CD14-positive monocyte (primary cell): ENCODE measurements around the gene DPY19L1. TPM values are rescaled to one million over a fixed set of nuclear protein-coding genes. Genes with fewer than 3 reads are reported as not detected.
"Not testable (repeated sequence)": the region's sequence is repeated elsewhere in the genome, so short reads cannot be mapped to it uniquely, and the experiment has no call there.

Experiments used
- DNase-seq, 3 donors: peaks; one replicate each; pipeline ENCODE4 v3.0.0-alpha.2; 2011 to 2022
- H2AFZ ChIP-seq: 2 replicates; pipeline ENCODE4 v1.6.0; 2012; ENCODE audit warnings: mild to moderate bottlenecking, low read depth, low read length, inconsistent platforms; ENCODE audit not compliant: insufficient read depth, poor library complexity, severe bottlenecking
- H3K27ac ChIP-seq, 2 donors: 1 replicate in 1 of 2; 2 replicates in 1 of 2; pipeline ENCODE4 v1.5.1; 2012 to 2013; ENCODE audit warnings: low read length in 2 of 2, control low read depth in 1 of 2, inconsistent platforms in 1 of 2, low read depth in 1 of 2, mild to moderate bottlenecking in 1 of 2
- H3K27me3 ChIP-seq, 2 donors: one replicate each; pipeline versions ENCODE4 v1.6.0 to v1.6.1; 2011 to 2013; ENCODE audit warnings: low read length in 2 of 2; ENCODE audit not compliant: control insufficient read depth in 2 of 2, insufficient read depth in 2 of 2
- H3K36me3 ChIP-seq, 2 donors: replicated peaks in 1 of 2; 1 replicate in 1 of 2; 2 replicates in 1 of 2; pipeline versions ENCODE4 v1.5.1 to v1.6.1; 2012 to 2013; ENCODE audit warnings: low read length in 2 of 2, control low read depth in 1 of 2, inconsistent platforms in 1 of 2, mild to moderate bottlenecking in 1 of 2; ENCODE audit not compliant: insufficient read depth in 2 of 2, control insufficient read depth in 1 of 2
- H3K4me1 ChIP-seq, 2 donors: 1 replicate in 1 of 2; 2 replicates in 1 of 2; pipeline versions ENCODE4 v1.5.1 to v1.6.1; 2012 to 2013; ENCODE audit warnings: low read length in 2 of 2, control low read depth in 1 of 2, inconsistent platforms in 1 of 2, mild to moderate bottlenecking in 1 of 2, moderate library complexity in 1 of 2; ENCODE audit not compliant: insufficient read depth in 2 of 2, control insufficient read depth in 1 of 2
- H3K4me2 ChIP-seq: replicated peaks from 2 replicates; pipeline ENCODE3; 2012; ENCODE audit warnings: low read length, moderate library complexity, mild to moderate bottlenecking; ENCODE audit not compliant: poor library complexity, severe bottlenecking; ENCODE audit errors: extremely low read depth
- H3K4me3 ChIP-seq, 3 experiments: fragments of 200-600 bp in 1 of 3; sonication (generic) in 1 of 3; replicated peaks in 1 of 3; 1 replicate in 2 of 3; 2 replicates in 1 of 3; pipeline ENCODE4 v1.5.1; 2011 to 2013; ENCODE audit warnings: low read length in 3 of 3, mild to moderate bottlenecking in 3 of 3, control low read depth in 2 of 3, low read depth in 2 of 3, inconsistent platforms in 1 of 3, moderate library complexity in 1 of 3
- H3K79me2 ChIP-seq: 2 replicates; pipeline ENCODE4 v1.6.0; 2012; ENCODE audit warnings: mild to moderate bottlenecking, control low read depth, inconsistent platforms, low read length, moderate library complexity; ENCODE audit not compliant: insufficient read depth
- H3K9ac ChIP-seq: 2 replicates; pipeline ENCODE4 v1.6.0; 2017; ENCODE audit warnings: low read length, mild to moderate bottlenecking; ENCODE audit not compliant: insufficient read depth, poor library complexity, severe bottlenecking
- H3K9me3 ChIP-seq, 2 donors: replicated peaks in 1 of 2; 1 replicate in 1 of 2; 2 replicates in 1 of 2; pipeline versions ENCODE4 v1.5.1 to v1.6.1; 2012 to 2013; ENCODE audit warnings: low read length in 2 of 2, control low read depth in 1 of 2; ENCODE audit not compliant: control insufficient read depth in 1 of 2, insufficient read depth in 1 of 2
- H4K20me1 ChIP-seq: 2 replicates; pipeline ENCODE4 v1.6.0; 2012; ENCODE audit warnings: mild to moderate bottlenecking, low read length, control low read depth, moderate library complexity; ENCODE audit not compliant: insufficient read depth
- H3K27ac Mint-ChIP-seq, 7 donors: one replicate each; pipeline ENCODE4 v1.8.0; 2020; ENCODE audit warnings: mild to moderate bottlenecking in 7 of 7, mixed read lengths in 7 of 7, moderate library complexity in 6 of 7, inconsistent platforms in 2 of 7
- H3K27me3 Mint-ChIP-seq, 3 donors: one replicate each; pipeline ENCODE4 v1.8.0; 2021 to 2022; ENCODE audit warnings: low read depth in 3 of 3, mild to moderate bottlenecking in 3 of 3, mixed read lengths in 3 of 3, moderate library complexity in 3 of 3, inconsistent platforms in 1 of 3
- H3K36me3 Mint-ChIP-seq, 2 donors: one replicate each; pipeline ENCODE4 v1.8.0; 2020; ENCODE audit warnings: mixed read lengths in 2 of 2, inconsistent platforms in 1 of 2, mild to moderate bottlenecking in 1 of 2
- H3K4me1 Mint-ChIP-seq: one replicate; pipeline ENCODE4 v1.8.0; 2020; ENCODE audit warnings: mild to moderate bottlenecking, mixed read lengths
- H3K4me3 Mint-ChIP-seq, 2 donors: one replicate each; pipeline ENCODE4 v1.8.0; 2020; ENCODE audit warnings: mild to moderate bottlenecking in 2 of 2, mixed read lengths in 2 of 2, moderate library complexity in 1 of 2
- H3K9me3 Mint-ChIP-seq, 7 donors: one replicate each; pipeline ENCODE4 v1.8.0; 2020 to 2022; ENCODE audit warnings: mixed read lengths in 7 of 7, mild to moderate bottlenecking in 6 of 7, moderate library complexity in 6 of 7, inconsistent platforms in 2 of 7
- CTCF ChIP-seq: fragments of 200-600 bp; IDR thresholded peaks from one replicate; pipeline ENCODE4 v1.8.0; 2022; ENCODE audit warnings: antibody characterized with exemption, mild to moderate bottlenecking
- WGBS: methylation state at CpG from one replicate; pipeline ENCODE4 v1.1.5; 2013; ENCODE audit warnings: missing lambda C conversion rate; ENCODE audit not compliant: insufficient coverage; 5-methylcytosine and 5-hydroxymethylcytosine counted together
- intact Hi-C, 2 donors: fragments of 100-400 bp; cut with micrococcal nuclease; formaldehyde crosslinking; loops; one replicate each; pipeline versions ENCODE4 v1.15.0 to v1.15.1; 2023
- polyA plus RNA-seq, 3 donors: library from polyadenylated mRNA; depleted of rRNA in 1 of 3; unstranded in 2 of 3; stranded (reverse) in 1 of 3; fragments of 300-500 nt in 2 of 3; fragments of >200 nt in 1 of 3; fragmentation: Illumina TruSeq in 2 of 3; gene quantifications; 1 replicate in 2 of 3; 2 replicates in 1 of 3; pipeline ENCODE4 v1.2.3, GENCODE V29; 2012 to 2021

DPY19L1 gene
- polyA plus RNA-seq, 3 donors, result 0.81 to 5.2 (median 3.9) TPM

DNA sequence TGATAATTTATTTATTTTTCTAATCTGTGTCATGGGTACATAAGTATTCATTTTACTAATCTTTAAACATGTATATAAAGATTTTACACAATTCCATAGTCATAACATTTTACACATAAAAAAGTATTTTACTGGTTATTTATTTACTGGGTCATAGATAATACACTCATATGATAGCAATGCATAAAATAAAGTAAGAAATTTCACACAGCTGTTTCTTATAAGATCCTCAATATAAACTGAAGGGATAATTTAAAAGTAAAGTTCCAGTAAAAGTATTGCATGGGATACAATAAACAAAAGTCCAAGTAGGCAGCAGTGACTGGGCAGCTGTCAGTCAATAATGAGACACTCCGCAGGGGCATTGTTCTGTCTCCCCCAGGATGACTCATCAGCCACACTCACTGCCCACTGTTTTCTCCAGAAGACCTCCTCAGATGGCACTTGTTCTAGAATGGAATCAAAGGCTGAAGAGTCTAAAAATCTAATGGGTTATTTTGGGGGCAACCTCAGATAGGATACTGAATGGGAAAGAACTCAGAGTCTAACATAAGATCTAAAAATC, 32.7 kb downstream of the DPY19L1 start:
- H3K79me2 ChIP-seq, result no peaks in the 10 kb centered on the region
- no peaks in the 10 kb centered on the region for H3K4me1 Mint-ChIP-seq
- H3K9me3 ChIP-seq, result no peaks in the 10 kb centered on the region
- WGBS, result 100% methylated on average over 1 of the region's 1 CpG
- no peak overlapping the region for H3K9ac ChIP-seq
- H3K4me3 Mint-ChIP-seq, result no peak overlapping the region
- no peaks in the 10 kb centered on the region for H3K36me3 ChIP-seq
- H3K27ac ChIP-seq, result no peak overlapping the region
- peaks cover 0 to 4% (median 0%) of the 10 kb centered on the region in 7 donors for H3K9me3 Mint-ChIP-seq
- no peaks in the 10 kb centered on the region for H3K27me3 ChIP-seq
- no peak overlapping the region for H3K27ac Mint-ChIP-seq
- H3K4me2 ChIP-seq, result no peak overlapping the region
- no peak for DNase-seq
- peaks cover 0 to 1% (median 0%) of the 10 kb centered on the region in 3 donors for H3K27me3 Mint-ChIP-seq
- intact Hi-C loops, result no loop called here
- H2AFZ ChIP-seq, result no peak overlapping the region
- H3K4me1 ChIP-seq, result no peaks in the 10 kb centered on the region
- no peaks in the 10 kb centered on the region for H4K20me1 ChIP-seq
- no peak overlapping the region for H3K4me3 ChIP-seq
- no peak for TF ChIP-seq CTCF
- peaks cover 11 to 24% of the 10 kb centered on the region in 2 donors for H3K36me3 Mint-ChIP-seq

DNA sequence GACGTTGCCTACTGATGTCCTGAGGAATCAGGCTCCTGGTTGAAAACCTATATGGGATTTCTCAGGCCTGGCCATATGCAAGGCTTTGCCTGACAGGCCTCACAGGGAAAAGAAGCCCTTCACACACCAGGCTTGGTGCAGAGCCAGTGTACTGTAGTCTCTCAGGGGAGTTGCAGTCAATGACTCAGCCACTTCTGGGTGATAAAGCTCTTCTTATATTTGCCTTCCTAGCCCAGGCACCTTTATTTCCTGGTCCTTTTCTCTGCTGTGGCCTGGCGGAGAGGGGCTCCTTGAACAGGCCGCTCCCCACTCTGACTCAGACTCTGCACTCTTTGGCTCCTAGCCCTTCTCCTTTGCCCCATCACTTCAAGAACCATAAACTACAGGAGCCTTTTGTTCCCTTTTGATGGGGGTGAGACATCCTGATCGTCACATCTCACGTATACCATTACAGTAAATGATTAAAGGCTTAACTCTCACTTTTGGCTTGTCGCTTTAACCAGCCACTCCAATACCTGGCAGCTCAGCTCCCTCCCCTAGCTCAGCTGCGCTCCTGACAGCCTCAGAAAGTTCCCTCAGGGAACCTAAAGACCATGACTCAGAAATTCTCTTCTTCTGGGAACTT, 33.5 kb downstream of the DPY19L1 start:
- no peak overlapping the region for H3K27ac Mint-ChIP-seq
- H3K27me3 Mint-ChIP-seq, result peaks cover 0 to 1% (median 0%) of the 10 kb centered on the region in 3 donors
- Histone ChIP-seq H3K9ac (no peak overlapping the region), H3K79me2 (no peaks in the 10 kb centered on the region), H3K4me3 (no peak overlapping the region), H3K27ac (no peak overlapping the region), H3K36me3 (no peaks in the 10 kb centered on the region), H2AFZ (no peak overlapping the region), H3K9me3 (no peaks in the 10 kb centered on the region), H3K27me3 (no peaks in the 10 kb centered on the region), H3K4me1 (no peaks in the 10 kb centered on the region), H3K4me2 (no peak overlapping the region), H4K20me1 (no peaks in the 10 kb centered on the region)
- no peak for DNase-seq
- no peaks in the 10 kb centered on the region for H3K4me1 Mint-ChIP-seq
- peaks cover 0 to 4% (median 0%) of the 10 kb centered on the region in 7 donors for H3K9me3 Mint-ChIP-seq
- no peak for TF ChIP-seq CTCF
- 100% methylated on average over 2 of the region's 7 CpGs for WGBS
- H3K4me3 Mint-ChIP-seq, result no peak overlapping the region
- intact Hi-C loops, result no loop called here
- H3K36me3 Mint-ChIP-seq, result peaks cover 11 to 23% of the 10 kb centered on the region in 2 donors

DNA sequence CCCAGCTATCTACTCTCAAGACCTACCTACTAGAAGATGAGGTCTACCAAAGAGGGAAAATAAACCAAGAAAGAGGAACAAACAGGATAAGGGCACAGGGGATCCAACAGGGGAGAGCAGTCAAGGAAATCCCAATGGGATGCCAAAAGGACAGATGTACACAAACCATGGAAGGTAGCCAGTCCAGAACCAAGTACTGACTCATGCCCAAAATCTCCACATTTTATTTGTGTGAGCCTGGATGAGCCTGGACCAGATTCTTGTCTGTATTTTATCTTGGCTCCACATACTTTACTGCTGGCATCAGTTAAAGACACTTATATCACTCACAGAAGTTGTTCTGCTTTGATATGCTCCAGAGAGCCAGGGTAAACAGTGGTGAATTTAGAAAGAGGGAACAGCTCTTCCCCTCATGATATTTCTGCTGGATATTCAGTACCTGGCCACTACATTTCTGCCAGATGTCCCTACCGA, 34.1 kb downstream of the DPY19L1 start:
- H3K9me3 ChIP-seq, H3K79me2 ChIP-seq, H3K27me3 ChIP-seq, H3K36me3 ChIP-seq, H3K27me3 Mint-ChIP-seq, H3K27ac Mint-ChIP-seq, H3K27ac ChIP-seq, H3K4me1 ChIP-seq, H3K4me3 Mint-ChIP-seq, DNase-seq, H3K4me3 ChIP-seq, H2AFZ ChIP-seq, H3K9ac ChIP-seq, H4K20me1 ChIP-seq, H3K9me3 Mint-ChIP-seq, H3K4me1 Mint-ChIP-seq, intact Hi-C loops, H3K4me2 ChIP-seq: not testable (repeated sequence)
- WGBS, result 100% methylated on average over 1 of the region's 1 CpG
- peaks cover 13 to 23% of the 10 kb centered on the region in 2 donors for H3K36me3 Mint-ChIP-seq
